ENCODE results near the gene ZKSCAN1. TPM values are rescaled to one million over a fixed set of nuclear protein-coding genes. Genes with fewer than 3 reads are reported as not detected.

The ZKSCAN1 gene
- total and polyA plus RNA-seq, 11 donors = 8.5 to 65.5 (median 37.1) TPM

GRCh38 chr7:100044718-100045117 lies 29.3 kb downstream of the ZKSCAN1 start:
- DNase-seq (no peak), ATAC-seq (no peak)
- no peaks in the 10 kb centered on the region for H3K27me3 ChIP-seq
- intact Hi-C loops (cut with DNase I) = loop anchor here in 1 of 10 donors (5.0 kb wide), 1 partner anchor 47 kb away; no protein-coding TSS in a partner anchor
- H3K9me3 ChIP-seq = no peaks in the 10 kb centered on the region
- no peak overlapping the region for H3K4me3 ChIP-seq
- WGBS, 4 donors = 68 to 79% (median 73%) methylated on average over 6 of the region's 6 CpGs
- H3K4me1 ChIP-seq = peaks cover 0 to 8% (median 0%) of the 10 kb centered on the region in 12 donors
- H3K36me3 ChIP-seq = no peaks in the 10 kb centered on the region
- no peak overlapping the region for H3K27ac ChIP-seq
- TF ChIP-seq POLR2A (IDR thresholded peaks at IDR 0.05) = no peak
- TF ChIP-seq, protein P1, sequence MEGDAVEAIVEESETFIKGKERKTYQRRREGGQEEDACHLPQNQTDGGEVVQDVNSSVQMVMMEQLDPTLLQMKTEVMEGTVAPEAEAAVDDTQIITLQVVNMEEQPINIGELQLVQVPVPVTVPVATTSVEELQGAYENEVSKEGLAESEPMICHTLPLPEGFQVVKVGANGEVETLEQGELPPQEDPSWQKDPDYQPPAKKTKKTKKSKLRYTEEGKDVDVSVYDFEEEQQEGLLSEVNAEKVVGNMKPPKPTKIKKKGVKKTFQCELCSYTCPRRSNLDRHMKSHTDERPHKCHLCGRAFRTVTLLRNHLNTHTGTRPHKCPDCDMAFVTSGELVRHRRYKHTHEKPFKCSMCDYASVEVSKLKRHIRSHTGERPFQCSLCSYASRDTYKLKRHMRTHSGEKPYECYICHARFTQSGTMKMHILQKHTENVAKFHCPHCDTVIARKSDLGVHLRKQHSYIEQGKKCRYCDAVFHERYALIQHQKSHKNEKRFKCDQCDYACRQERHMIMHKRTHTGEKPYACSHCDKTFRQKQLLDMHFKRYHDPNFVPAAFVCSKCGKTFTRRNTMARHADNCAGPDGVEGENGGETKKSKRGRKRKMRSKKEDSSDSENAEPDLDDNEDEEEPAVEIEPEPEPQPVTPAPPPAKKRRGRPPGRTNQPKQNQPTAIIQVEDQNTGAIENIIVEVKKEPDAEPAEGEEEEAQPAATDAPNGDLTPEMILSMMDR (IDR thresholded peaks at IDR 0.05) = no peak

DNA sequence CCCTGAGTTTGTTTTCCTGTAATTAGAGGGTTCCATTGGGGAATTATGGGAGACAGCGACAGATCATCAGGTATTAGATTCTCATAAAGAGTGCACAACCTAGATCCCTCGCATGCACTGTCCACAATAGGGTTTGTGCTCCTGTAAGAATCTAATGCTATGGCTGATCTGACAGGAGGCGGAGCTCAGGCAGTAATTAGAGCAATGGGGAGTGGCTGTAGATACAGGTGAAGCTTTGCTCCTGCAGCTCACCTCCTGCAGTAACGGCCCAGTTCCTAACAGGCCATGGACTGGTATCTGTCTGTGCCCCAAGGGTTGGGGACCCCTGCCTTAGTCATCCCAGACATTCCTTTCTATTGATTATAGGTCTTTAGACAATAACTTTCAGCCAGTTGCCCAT lies 33.3 kb downstream of the ZKSCAN1 start:
- ATAC-seq (no peak), DNase-seq (no peak)
- WGBS, 4 donors = 91 to 97% (median 94%) methylated on average over 4 of the region's 4 CpGs
- Histone ChIP-seq H3K4me3 (no peak overlapping the region), H3K36me3 (peaks cover 0 to 5% (median 0%) of the 10 kb centered on the region in 9 donors), H3K27me3 (no peaks in the 10 kb centered on the region), H3K9me3 (no peaks in the 10 kb centered on the region), H3K4me1 (peaks cover 0 to 19% (median 7%) of the 10 kb centered on the region in 12 donors), H3K27ac (no peak overlapping the region)
- intact Hi-C loops (cut with DNase I) = loop anchor here in 5 of 10 donors (1.0 to 5.0 kb wide), 6 partner anchors 33 to 56 kb away; partner anchors contain the start of genes AP4M1 (in 2 of the 5), MCM7 (in 2 of the 5), ZKSCAN1 (in 1 of the 5) and ZNF3 (in 1 of the 5)
- TF ChIP-seq, protein P1 (IDR thresholded peaks at IDR 0.05) = no peak
- no peak for TF ChIP-seq POLR2A (IDR thresholded peaks at IDR 0.05)

GRCh38 chr7:100049441-100050291 lies 34.3 kb downstream of the ZKSCAN1 start, which contains the start of gene ZSCAN21:
Gene ZSCAN21, plus strand, starts transcription at chr7:100049774. Its CDS starts 7,233 bp downstream, at chr7:100057007.
- WGBS, 4 donors = 0 to 1% (median 1%) methylated on average over 32 to 47 of the region's 47 CpGs
- H3K9me3 ChIP-seq = no peaks in the 10 kb centered on the region
- ATAC-seq = peak; percentile 94 to 99 (median 98)
- TF ChIP-seq POLR2A (IDR thresholded peaks at IDR 0.05) = peak; percentile 21 to 79
- TF ChIP-seq, protein P1 (IDR thresholded peaks at IDR 0.05) = peak in 5 of 12 donors; percentile 14 to 45 (median 16)
- H3K27ac ChIP-seq = peak within 1 kb of the TSS; percentile 66 to 98 (median 94)
- H3K36me3 ChIP-seq = peaks cover 0 to 5% (median 0%) of the 10 kb centered on the region in 9 donors
- peak within 1 kb of the TSS; percentile 53 to 92 (median 80) for H3K4me3 ChIP-seq
- no peaks in the 10 kb centered on the region for H3K27me3 ChIP-seq
- intact Hi-C loops (cut with DNase I) = loop anchor here in 9 of 10 donors (1.0 to 10.0 kb wide), 11 partner anchors 31 to 135 kb away; partner anchors contain the start of genes AP4M1 (in 2 of the 9), MCM7 (in 2 of the 9), TRIM4 (in 2 of the 9) and ZNF3 (in 2 of the 9)
- peaks cover 0 to 19% (median 7%) of the 10 kb centered on the region in 12 donors for H3K4me1 ChIP-seq
- DNase-seq = peak; percentile 85 to 93 (median 89)

GRCh38 chr7:100051611-100052010 lies 36.2 kb downstream of the ZKSCAN1 start:
- Histone ChIP-seq H3K9me3 (no peaks in the 10 kb centered on the region), H3K4me3 (no peak overlapping the region), H3K27ac (no peak overlapping the region), H3K36me3 (peaks cover 0 to 18% (median under 1%) of the 10 kb centered on the region in 9 donors), H3K27me3 (no peaks in the 10 kb centered on the region), H3K4me1 (peaks cover 0 to 19% (median 7%) of the 10 kb centered on the region in 12 donors)
- 85 to 88% (median 87%) methylated on average over 3 of the region's 3 CpGs for WGBS, 4 donors
- ATAC-seq (no peak), DNase-seq (no peak)
- TF ChIP-seq POLR2A (IDR thresholded peaks at IDR 0.05) = no peak
- TF ChIP-seq, protein P1 (IDR thresholded peaks at IDR 0.05) = no peak
- intact Hi-C loops (cut with DNase I) = loop anchor here in 7 of 10 donors (2.0 to 10.0 kb wide), 6 partner anchors 29 to 137 kb away; partner anchors contain the start of genes TRIM4 (in 2 of the 7), AZGP1 (in 1 of the 7) and ZNF3 (in 1 of the 7)

Measured in heart left ventricle (tissue), 16 donors.